Left ventricle myocardium inferior (tissue), 1 donor: ENCODE results near the gene YIF1A. TPM values are rescaled to one million over a fixed set of nuclear protein-coding genes. Genes with fewer than 3 reads are reported as not detected.

Experiments used
- DNase-seq: peaks from one replicate; pipeline ENCODE4 v3.0.0-alpha.2; 2020
- H3K27ac ChIP-seq: fragments of 200-600 bp; replicated peaks from 2 replicates; pipeline ENCODE4 v1.8.0; 2021
- H3K27me3 ChIP-seq: fragments of 200-600 bp; 2 replicates; pipeline ENCODE4 v1.8.0; 2021; ENCODE audit warnings: low read depth
- H3K36me3 ChIP-seq: fragments of 200-600 bp; 2 replicates; pipeline ENCODE4 v1.8.0; 2021
- H3K4me1 ChIP-seq: fragments of 200-600 bp; 2 replicates; pipeline ENCODE4 v1.8.0; 2021
- H3K4me3 ChIP-seq: fragments of 200-600 bp; 2 replicates; pipeline ENCODE4 v1.8.0; 2021; ENCODE audit warnings: mild to moderate bottlenecking, moderate library complexity
- H3K9me3 ChIP-seq: fragments of 200-600 bp; replicated peaks from 2 replicates; pipeline ENCODE4 v1.8.0; 2021
- intact Hi-C: fragments of 100-400 bp; cut with micrococcal nuclease; formaldehyde crosslinking; loops from one replicate; pipeline ENCODE4 v1.11.0; 2022
- long read RNA-seq: library from polyadenylated mRNA; unstranded; transcript quantifications from one replicate; pipeline ENCODE4 v2.0.0, GENCODE V29; 2021
- total RNA-seq: library from RNA; stranded (reverse); fragmentation: NEBNext Ultra II Directional; extraction: Animal tissue kit (Norgen Biotek cat#: 25700); gene quantifications from one replicate; pipeline ENCODE4 v1.2.1, GENCODE V29; 2021
- TF ChIP-seq, protein P1 (sequence below): fragments of 200-600 bp; IDR thresholded peaks from 2 replicates; pipeline ENCODE4 v1.8.0; 2021; ENCODE audit warnings: antibody characterized with exemption, mild to moderate bottlenecking, borderline replicate concordance
- donor health status: DM: no; HTN: yes; CAD: no; lungs with severe emphysema.

YIF1A gene, protein sequence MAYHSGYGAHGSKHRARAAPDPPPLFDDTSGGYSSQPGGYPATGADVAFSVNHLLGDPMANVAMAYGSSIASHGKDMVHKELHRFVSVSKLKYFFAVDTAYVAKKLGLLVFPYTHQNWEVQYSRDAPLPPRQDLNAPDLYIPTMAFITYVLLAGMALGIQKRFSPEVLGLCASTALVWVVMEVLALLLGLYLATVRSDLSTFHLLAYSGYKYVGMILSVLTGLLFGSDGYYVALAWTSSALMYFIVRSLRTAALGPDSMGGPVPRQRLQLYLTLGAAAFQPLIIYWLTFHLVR
- 45.6 TPM for total RNA-seq
- long read RNA-seq, transcript YIF1A-203 (8 exons, 1,124 nt) = major isoform, 67 of 85 reads
- long read RNA-seq, partial matches to known transcripts = 4 of 85 reads
- long read RNA-seq, other reads (novel, unspliced or antisense) = 10 of 85 reads

DNA sequence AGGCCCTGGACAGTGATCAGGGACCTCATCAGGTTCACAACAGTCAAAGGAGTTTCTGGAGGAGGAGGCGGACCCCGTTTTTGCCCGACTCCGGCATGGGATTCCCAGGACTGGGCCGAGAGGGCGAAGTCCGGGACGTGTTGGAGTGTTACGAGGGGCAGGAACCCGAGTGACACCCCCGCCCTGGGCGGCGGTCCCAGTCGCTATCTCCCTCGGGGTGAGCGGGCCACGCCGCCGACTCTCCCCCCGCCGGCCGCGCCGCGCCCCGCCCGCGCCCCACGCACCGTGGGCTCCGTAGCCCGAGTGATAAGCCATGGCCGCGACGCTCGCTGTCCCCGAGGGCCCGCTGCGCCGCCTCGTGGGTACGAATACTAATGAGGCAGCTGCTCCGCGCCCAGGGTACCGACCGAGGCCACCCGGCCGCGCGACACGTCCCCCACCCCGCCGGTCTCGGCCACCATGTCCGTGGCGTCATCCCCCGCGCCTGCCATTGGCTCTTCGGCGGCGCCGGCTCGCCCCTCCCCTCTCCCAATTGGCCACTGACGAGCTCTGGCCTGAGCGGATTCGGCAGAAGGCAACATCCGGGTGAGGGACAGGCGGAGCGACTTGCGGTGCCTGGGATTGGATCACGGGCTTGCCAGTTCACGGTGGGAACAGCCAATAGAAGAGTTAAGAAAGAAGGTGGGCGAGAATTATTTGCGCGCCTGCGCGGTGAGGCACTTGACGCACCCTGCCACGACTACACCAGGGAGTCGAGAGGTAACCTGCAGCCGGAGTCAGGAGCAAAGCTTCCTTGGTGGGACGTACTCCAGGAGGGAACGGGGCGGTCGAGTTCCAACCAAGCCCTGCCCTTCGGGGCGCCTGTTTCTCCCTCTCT, at the start of gene YIF1A:
TSS of gene YIF1A (minus strand) at position 473 of the 877 bp plus-strand sequence. CDS start at position 315, 158 bp downstream.
- Histone ChIP-seq H3K4me1 (peaks cover 50% of the 10 kb centered on the region), H3K27ac (peak within 1 kb of the TSS; percentile 97), H3K9me3 (no peaks in the 10 kb centered on the region), H3K27me3 (peaks cover 35% of the 10 kb centered on the region), H3K4me3 (peak within 1 kb of the TSS; percentile 92), H3K36me3 (peaks cover 4% of the 10 kb centered on the region)
- TF ChIP-seq, protein P1, sequence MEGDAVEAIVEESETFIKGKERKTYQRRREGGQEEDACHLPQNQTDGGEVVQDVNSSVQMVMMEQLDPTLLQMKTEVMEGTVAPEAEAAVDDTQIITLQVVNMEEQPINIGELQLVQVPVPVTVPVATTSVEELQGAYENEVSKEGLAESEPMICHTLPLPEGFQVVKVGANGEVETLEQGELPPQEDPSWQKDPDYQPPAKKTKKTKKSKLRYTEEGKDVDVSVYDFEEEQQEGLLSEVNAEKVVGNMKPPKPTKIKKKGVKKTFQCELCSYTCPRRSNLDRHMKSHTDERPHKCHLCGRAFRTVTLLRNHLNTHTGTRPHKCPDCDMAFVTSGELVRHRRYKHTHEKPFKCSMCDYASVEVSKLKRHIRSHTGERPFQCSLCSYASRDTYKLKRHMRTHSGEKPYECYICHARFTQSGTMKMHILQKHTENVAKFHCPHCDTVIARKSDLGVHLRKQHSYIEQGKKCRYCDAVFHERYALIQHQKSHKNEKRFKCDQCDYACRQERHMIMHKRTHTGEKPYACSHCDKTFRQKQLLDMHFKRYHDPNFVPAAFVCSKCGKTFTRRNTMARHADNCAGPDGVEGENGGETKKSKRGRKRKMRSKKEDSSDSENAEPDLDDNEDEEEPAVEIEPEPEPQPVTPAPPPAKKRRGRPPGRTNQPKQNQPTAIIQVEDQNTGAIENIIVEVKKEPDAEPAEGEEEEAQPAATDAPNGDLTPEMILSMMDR = peak; percentile 13
- intact Hi-C loops = no loop called here
- peak; percentile 99 for DNase-seq

DNA sequence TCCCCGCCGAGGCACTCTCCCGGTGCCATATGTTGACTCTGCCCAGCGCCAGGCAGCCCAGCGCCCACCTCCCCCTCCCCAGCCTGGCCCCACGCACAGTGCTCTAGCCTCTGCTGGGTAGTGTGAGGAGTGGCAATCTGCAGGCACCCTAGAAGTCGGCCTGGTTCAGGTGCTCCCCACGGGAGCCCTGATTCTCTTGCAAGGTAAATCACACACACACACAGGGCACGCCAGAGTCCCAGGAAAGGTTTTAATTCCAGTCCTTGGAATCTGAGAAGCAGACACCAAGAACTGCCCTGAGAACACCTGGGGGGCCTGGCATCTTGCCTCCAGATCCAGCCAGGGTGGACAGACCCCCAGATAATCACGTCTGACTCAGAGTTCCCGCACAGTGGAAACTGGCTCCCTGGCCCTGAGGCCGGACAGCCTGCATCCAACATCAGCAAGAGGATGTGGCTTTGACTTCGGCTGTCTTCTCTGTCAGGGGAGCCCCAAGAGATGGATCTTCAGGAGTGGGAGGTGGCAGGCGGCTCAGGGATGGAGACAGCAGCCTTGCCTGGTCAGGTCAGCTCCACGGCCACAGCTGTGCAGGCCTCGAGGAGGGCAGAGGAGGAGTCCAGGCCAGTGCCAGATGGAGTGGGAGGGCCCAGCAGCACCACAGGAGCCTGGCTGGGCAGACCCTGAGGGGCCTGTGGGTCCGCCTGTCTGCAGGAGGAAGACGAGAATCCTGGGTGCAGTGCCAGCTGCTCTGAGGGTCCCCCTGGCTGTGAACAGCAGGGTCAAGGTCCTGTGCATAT, 48.4 kb upstream of the YIF1A start:
- DNase-seq = no peak
- H3K4me3 ChIP-seq = peak overlapping the region; percentile 79

DNA sequence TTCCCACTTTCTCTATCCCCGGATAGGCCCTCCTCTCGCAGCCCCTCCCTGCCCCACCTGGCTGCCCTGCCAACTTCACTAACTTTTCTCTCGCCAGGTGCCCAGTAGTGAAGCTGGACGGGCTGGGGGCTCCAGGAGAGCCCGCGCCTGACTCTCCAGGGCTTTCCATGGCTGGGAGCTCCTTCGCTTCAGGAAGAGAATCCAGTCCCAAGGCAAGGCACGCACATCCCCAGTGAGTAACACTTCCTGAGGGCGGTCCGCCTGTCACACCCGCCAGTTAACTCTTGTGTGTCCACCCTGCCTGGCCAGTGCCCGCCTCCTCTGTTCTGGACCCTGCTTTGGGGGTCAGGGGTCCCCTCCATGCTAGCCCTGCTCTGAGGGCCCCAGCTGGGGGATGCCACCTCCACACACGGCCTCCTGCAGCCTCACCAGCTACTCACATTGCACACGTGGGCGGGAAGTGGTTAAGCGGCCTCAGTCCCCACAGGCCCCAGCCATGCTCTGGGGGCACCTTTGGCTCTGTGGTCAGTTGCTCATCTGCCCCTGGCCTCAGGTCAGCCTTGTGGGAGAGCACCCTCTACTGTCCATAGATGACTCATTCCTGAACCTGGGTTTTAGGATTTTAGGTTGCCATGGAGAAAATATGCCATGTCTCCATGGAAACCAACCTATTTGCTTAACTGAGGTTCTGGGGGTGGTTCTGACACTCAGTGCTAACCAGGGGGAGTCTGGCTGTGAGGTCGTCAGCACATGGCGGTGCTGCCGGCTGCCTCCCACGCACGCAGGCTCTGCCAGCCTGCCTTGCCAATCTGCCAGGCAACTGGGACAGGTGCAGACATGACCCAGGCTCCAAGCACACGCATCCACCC, 47.5 kb upstream of the YIF1A start, which contains the start of gene RIN1:
TSS of gene RIN1 (minus strand) at position 201 of the 869 bp plus-strand sequence. CDS start at position 169, 32 bp downstream.
- H3K36me3 ChIP-seq = peaks cover 57% of the 10 kb centered on the region
- TF ChIP-seq, protein P1 = peak; percentile 52
- peaks cover 27% of the 10 kb centered on the region for H3K4me1 ChIP-seq
- intact Hi-C loops = no loop called here
- no peaks in the 10 kb centered on the region for H3K27me3 ChIP-seq
- H3K9me3 ChIP-seq = no peaks in the 10 kb centered on the region
- DNase-seq = no peak
- H3K4me3 ChIP-seq = peak within 1 kb of the TSS; percentile 79
- H3K27ac ChIP-seq = peak within 1 kb of the TSS; percentile 88

More for the DNA sequence above, 48.4 kb upstream of the YIF1A start:
- Histone ChIP-seq H3K4me1 (peaks cover 27% of the 10 kb centered on the region), H3K27ac (peak overlapping the region; percentile 88), H3K27me3 (no peaks in the 10 kb centered on the region), H3K36me3 (peaks cover 65% of the 10 kb centered on the region), H3K9me3 (no peaks in the 10 kb centered on the region)
- intact Hi-C loops = no loop called here
- TF ChIP-seq, protein P1 = no peak

DNA sequence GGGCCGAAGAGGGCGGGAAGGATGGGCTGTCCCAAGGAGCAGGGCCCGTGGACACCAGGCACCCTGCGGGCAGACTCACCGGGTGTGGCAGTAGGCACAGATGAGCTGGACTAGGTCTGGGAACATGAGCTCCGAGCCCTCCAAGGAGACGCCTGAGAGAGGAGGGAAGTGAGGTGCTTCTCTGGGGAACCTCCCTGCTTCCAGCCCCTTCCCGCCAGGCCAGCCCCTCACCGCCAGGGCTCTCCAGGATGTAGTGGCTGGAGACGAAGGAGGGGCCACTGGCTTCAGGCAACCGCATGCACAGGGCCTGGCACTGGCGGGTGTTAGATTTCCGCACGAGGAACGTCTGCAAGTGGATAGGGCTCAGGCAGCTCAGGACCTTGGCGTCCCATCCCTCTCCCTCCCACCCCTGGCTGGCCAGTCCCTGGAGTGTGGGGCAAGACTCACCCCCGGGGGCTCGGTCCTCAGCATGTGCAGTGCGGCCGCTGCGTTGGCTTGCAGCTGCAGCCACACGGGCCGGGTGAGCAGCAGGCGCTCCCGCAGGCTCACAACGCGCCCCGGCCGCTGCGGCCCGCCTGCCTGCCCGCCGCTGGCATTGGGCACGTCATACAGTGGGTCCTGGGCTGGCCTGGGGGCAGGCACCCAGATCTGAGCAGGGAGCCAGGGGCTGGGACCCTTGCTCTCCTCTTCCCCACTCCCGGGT, 46.7 kb upstream of the YIF1A start:
- Histone ChIP-seq H3K4me3 (peak overlapping the region; percentile 79), H3K4me1 (peaks cover 27% of the 10 kb centered on the region), H3K9me3 (no peaks in the 10 kb centered on the region), H3K27ac (peak overlapping the region; percentile 88), H3K27me3 (no peaks in the 10 kb centered on the region), H3K36me3 (peaks cover 49% of the 10 kb centered on the region)
- no peak for DNase-seq
- intact Hi-C loops = no loop called here
- TF ChIP-seq, protein P1 = no peak
